OCI-LY7 (cell line): ENCODE data around the gene ACAP3. TPM values are rescaled to one million over a fixed set of nuclear protein-coding genes. Genes with fewer than 3 reads are reported as not detected.

Experiments used
- BruUV-seq: library from RNA; stranded (reverse); fragments of 400-500 nt; replicated peaks from 2 replicates; lab custom pipeline; 2021; lab: Mats Ljungman, UMichigan
- CTCF ChIA-PET: fragments of 300-600 bp; sonication (Branson Sonifier 250); formaldehyde crosslinking; loops from one replicate; lab custom pipeline; 2022; ENCODE audit warnings: antibody characterized with exemption; ENCODE audit not compliant: unreplicated experiment; lab: Charles Lee
- POLR2A ChIA-PET: fragments of 300-600 bp; sonication (Branson Sonifier 250); formaldehyde crosslinking; loops from one replicate; lab custom pipeline; 2022; ENCODE audit warnings: antibody characterized with exemption; lab: Charles Lee
- DNase-seq: peaks from one replicate; pipeline ENCODE4 v3.0.0-alpha.2; 2015; ENCODE audit warnings: low spot score
- H2AFZ ChIP-seq: fragments of 200-600 bp; sonication (generic), shearing (Covaris generic); 2 replicates; pipeline ENCODE4 v1.6.1; 2014; ENCODE audit warnings: mild to moderate bottlenecking, antibody characterized with exemption, low read length, moderate library complexity
- H3K27ac ChIP-seq: fragments of 200-600 bp; sonication (generic); 2 replicates; pipeline ENCODE4 v1.5.1; 2014; ENCODE audit warnings: mixed run types, low read depth, mild to moderate bottlenecking, moderate library complexity, low read length, inconsistent platforms; ENCODE audit not compliant: poor library complexity, severe bottlenecking
- H3K36me3 ChIP-seq: fragments of 200-600 bp; sonication (generic); 2 replicates; pipeline ENCODE4 v1.6.1; 2014; ENCODE audit warnings: mild to moderate bottlenecking, antibody characterized with exemption, low read length, moderate library complexity, mixed read lengths; ENCODE audit not compliant: insufficient read depth
- H3K4me1 ChIP-seq: fragments of 200-600 bp; sonication (generic); 2 replicates; pipeline ENCODE4 v1.5.1; 2014; ENCODE audit warnings: mild to moderate bottlenecking, low read length; ENCODE audit not compliant: insufficient read depth, poor library complexity, severe bottlenecking
- H3K4me2 ChIP-seq: fragments of 200-600 bp; sonication (generic); 2 replicates; pipeline ENCODE4 v1.6.1; 2014; ENCODE audit warnings: mild to moderate bottlenecking, low read length
- H3K4me3 ChIP-seq: fragments of 200-600 bp; sonication (generic); 2 replicates; pipeline ENCODE4 v1.5.1; 2014; ENCODE audit warnings: mild to moderate bottlenecking, low read depth, low read length; ENCODE audit not compliant: poor library complexity, severe bottlenecking
- H3K79me2 ChIP-seq: fragments of 200-600 bp; sonication (generic); 2 replicates; pipeline ENCODE4 v1.6.1; 2016; ENCODE audit warnings: low read depth, mild to moderate bottlenecking, low read length, moderate library complexity, mixed read lengths; ENCODE audit not compliant: insufficient read depth
- H3K9me2 ChIP-seq: fragments of 200-600 bp; sonication (generic); 2 replicates; pipeline ENCODE4 v1.6.1; 2016; ENCODE audit warnings: mild to moderate bottlenecking, low read length, mixed read lengths; ENCODE audit not compliant: insufficient read depth
- H3K9me3 ChIP-seq: fragments of 200-600 bp; sonication (generic); 2 replicates; pipeline ENCODE4 v1.6.1; 2014; ENCODE audit warnings: mild to moderate bottlenecking, mixed run types, low read length, mixed read lengths
- H4K20me1 ChIP-seq: fragments of 200-600 bp; sonication (generic); 2 replicates; pipeline ENCODE4 v1.6.1; 2014; ENCODE audit warnings: mild to moderate bottlenecking, antibody characterized with exemption, low read length, moderate library complexity, mixed read lengths; ENCODE audit not compliant: insufficient read depth
- EZH2phosphoT487 ChIP-seq: fragments of 200-600 bp; sonication (generic); IDR thresholded peaks from 2 replicates; pipeline ENCODE4 v1.6.1; 2018; ENCODE audit warnings: low read depth, borderline replicate concordance, mild to moderate bottlenecking, mixed run types, antibody characterized with exemption, low read length, moderate library complexity, mixed read lengths
- intact Hi-C: fragments of 100-400 bp; cut with micrococcal nuclease; formaldehyde crosslinking; loops from one replicate; pipeline ENCODE4 v1.10.0; 2022; ENCODE audit not compliant: unreplicated experiment
- total RNA-seq, 2 experiments: library from RNA; depleted of rRNA in 1 of 2; stranded (reverse); fragments of >200 nt in 1 of 2; shearing (Covaris generic) in 1 of 2; gene quantifications; 2 replicates each; pipeline ENCODE4 v1.2.3, GENCODE V29; 2014 to 2022
- TF ChIP-seq, protein P1 (sequence below): fragments of 200-600 bp; sonication (generic); conservative IDR thresholded peaks from 2 replicates; pipeline ENCODE4 v1.5.1; 2014; ENCODE audit warnings: mild to moderate bottlenecking, antibody characterized with exemption, low read length, moderate library complexity, mixed read lengths

ACAP3 gene
- total RNA-seq, 2 experiments from 2014 or later: 26.3 to 47.6 TPM

DNA sequence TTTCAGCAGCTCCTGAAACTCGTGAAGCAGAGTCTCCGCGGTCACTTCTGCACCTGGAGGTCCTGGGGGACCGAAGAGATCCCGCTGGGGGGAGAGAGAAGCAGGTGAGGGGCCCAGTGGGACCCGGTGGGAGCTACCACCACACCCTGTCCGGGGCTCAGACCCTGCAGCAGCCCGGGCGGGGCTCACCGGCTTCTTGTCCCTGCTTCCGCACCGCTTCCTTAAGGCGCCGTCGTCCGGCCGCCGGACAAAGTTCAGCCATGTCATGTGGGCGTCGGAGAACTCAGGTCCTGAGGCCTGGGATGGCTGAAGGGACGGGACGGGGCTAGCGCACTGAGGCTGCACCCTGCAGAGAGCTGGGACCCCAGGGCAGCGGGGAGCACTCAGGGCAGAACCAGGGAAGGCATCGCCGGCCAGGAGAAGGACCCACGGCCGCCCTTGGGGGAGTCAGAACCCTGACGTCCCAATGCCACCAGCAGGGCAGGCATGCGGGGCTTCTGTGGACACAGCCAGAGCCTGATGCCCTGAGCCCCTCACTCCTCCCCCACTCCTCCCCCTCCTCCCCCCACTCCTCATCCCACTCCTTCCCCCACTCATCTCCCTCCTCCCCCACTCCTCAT, 63.4 kb downstream of the ACAP3 start:
- no peaks in the 10 kb centered on the region for H3K9me2 ChIP-seq
- ChIA-PET CTCF (no interaction called here), POLR2A (no interaction called here)
- no peaks in the 10 kb centered on the region for H3K36me3 ChIP-seq
- H3K4me2 ChIP-seq: no peak overlapping the region
- H4K20me1 ChIP-seq: no peaks in the 10 kb centered on the region
- intact Hi-C loops: no loop called here
- no peak overlapping the region for H3K4me3 ChIP-seq
- H3K9me3 ChIP-seq: no peaks in the 10 kb centered on the region
- H3K79me2 ChIP-seq: no peaks in the 10 kb centered on the region
- DNase-seq: no peak
- no peak for TF ChIP-seq EZH2phosphoT487
- TF ChIP-seq, protein P1, sequence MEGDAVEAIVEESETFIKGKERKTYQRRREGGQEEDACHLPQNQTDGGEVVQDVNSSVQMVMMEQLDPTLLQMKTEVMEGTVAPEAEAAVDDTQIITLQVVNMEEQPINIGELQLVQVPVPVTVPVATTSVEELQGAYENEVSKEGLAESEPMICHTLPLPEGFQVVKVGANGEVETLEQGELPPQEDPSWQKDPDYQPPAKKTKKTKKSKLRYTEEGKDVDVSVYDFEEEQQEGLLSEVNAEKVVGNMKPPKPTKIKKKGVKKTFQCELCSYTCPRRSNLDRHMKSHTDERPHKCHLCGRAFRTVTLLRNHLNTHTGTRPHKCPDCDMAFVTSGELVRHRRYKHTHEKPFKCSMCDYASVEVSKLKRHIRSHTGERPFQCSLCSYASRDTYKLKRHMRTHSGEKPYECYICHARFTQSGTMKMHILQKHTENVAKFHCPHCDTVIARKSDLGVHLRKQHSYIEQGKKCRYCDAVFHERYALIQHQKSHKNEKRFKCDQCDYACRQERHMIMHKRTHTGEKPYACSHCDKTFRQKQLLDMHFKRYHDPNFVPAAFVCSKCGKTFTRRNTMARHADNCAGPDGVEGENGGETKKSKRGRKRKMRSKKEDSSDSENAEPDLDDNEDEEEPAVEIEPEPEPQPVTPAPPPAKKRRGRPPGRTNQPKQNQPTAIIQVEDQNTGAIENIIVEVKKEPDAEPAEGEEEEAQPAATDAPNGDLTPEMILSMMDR: no peak
- H3K4me1 ChIP-seq: no peaks in the 10 kb centered on the region
- H2AFZ ChIP-seq: no peak overlapping the region
- H3K27ac ChIP-seq: no peak overlapping the region
- BruUV-seq: no TSS peak

- Histone ChIP-seq H3K4me3 (no peak overlapping the region), H4K20me1 (no peaks in the 10 kb centered on the region), H3K36me3 (no peaks in the 10 kb centered on the region), H3K4me2 (no peak overlapping the region), H2AFZ (no peak overlapping the region), H3K4me1 (no peaks in the 10 kb centered on the region), H3K9me3 (no peaks in the 10 kb centered on the region), H3K9me2 (no peaks in the 10 kb centered on the region), H3K27ac (no peak overlapping the region), H3K79me2 (no peaks in the 10 kb centered on the region)
- no TSS peak for BruUV-seq
- DNase-seq: no peak
- ChIA-PET POLR2A (no interaction called here), CTCF (no interaction called here)
- intact Hi-C loops: no loop called here
- TF ChIP-seq, protein P1: no peak
- no peak for TF ChIP-seq EZH2phosphoT487
Measured at GRCh38 chr1:1243807-1244191, 63.9 kb downstream of the ACAP3 start.

DNA sequence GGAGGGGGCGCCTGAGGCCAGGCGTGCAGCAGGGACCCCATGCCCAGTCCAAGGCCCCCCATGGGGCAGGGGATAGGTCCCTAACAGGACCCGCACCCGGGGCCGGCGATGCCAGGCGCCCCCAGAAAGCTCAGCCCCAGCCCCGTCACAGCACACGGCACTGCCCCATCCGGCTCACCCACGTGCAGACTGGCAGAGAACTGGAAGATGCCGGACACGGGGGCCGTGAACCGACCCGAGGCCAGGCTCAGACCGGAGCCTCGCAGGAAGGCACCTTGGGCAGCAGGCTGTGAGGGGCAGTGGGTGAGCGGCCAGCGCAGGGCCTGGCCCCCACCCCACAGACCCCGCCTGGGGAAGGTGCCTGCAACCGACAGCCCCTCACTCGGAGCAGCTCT, 64.5 kb downstream of the ACAP3 start:
- intact Hi-C loops: no loop called here
- CTCF ChIA-PET: no interaction called here
- TF ChIP-seq, protein P1: no peak
- TF ChIP-seq EZH2phosphoT487: no peak
- H3K36me3 ChIP-seq: no peaks in the 10 kb centered on the region
- no peaks in the 10 kb centered on the region for H4K20me1 ChIP-seq
- no peak overlapping the region for H3K4me2 ChIP-seq
- no peak overlapping the region for H2AFZ ChIP-seq
- BruUV-seq: no TSS peak
- H3K79me2 ChIP-seq: no peaks in the 10 kb centered on the region
- no peak for DNase-seq
- H3K4me3 ChIP-seq: no peak overlapping the region
- H3K4me1 ChIP-seq: no peaks in the 10 kb centered on the region
- no peaks in the 10 kb centered on the region for H3K9me2 ChIP-seq
- POLR2A ChIA-PET: no interaction called here
- H3K27ac ChIP-seq: no peak overlapping the region
- H3K9me3 ChIP-seq: no peaks in the 10 kb centered on the region
